Stomach (tissue), 9 donors: Measurements from ENCODE around the gene ANG. TPM values are rescaled to one million over a fixed set of nuclear protein-coding genes. Genes with fewer than 3 reads are reported as not detected.
A peak's percentile ranks its signal among the peaks of the same experiment; 100 is the strongest.
"Not testable (repeated sequence)": the region's sequence is repeated elsewhere in the genome, so short reads cannot be mapped to it uniquely, and the experiment has no call there.

Experiments used
- DNase-seq, 2 donors: peaks; one replicate each; pipeline versions ENCODE4 v3.0.0 to v3.0.0-alpha.2; 2013 to 2019
- H3K27ac ChIP-seq, 5 donors: fragments of 200-600 bp in 4 of 5; sonication (generic) in 4 of 5; one replicate each; pipeline ENCODE4 v1.5.1; 2013 to 2019; ENCODE audit warnings: mild to moderate bottlenecking in 1 of 5, moderate library complexity in 1 of 5
- H3K27me3 ChIP-seq, 3 donors: fragments of 200-600 bp; sonication (generic); one replicate each; pipeline ENCODE4 v1.5.1; 2017 to 2019; ENCODE audit warnings: mixed run types in 1 of 3
- H3K36me3 ChIP-seq, 4 donors: fragments of 200-600 bp; sonication (generic); 1 replicate in 3 of 4; 2 replicates in 1 of 4; pipeline ENCODE4 v1.5.1; 2016 to 2019
- H3K4me1 ChIP-seq, 4 donors: fragments of 200-600 bp; sonication (generic); one replicate each; pipeline ENCODE4 v1.5.1; 2016 to 2019
- H3K4me3 ChIP-seq, 4 donors: fragments of 200-600 bp; sonication (generic) in 3 of 4; one replicate each; pipeline ENCODE4 v1.5.1; 2016 to 2019; ENCODE audit warnings: mild to moderate bottlenecking in 1 of 4
- H3K9me3 ChIP-seq, 4 donors: fragments of 200-600 bp; sonication (generic); one replicate each; pipeline ENCODE4 v1.5.1; 2016 to 2019
- CTCF ChIP-seq, 7 experiments: fragments of 450-650 bp in 4 of 7; fragments of 200-600 bp in 3 of 7; sonication (generic) in 3 of 7; IDR thresholded peaks; one replicate each; pipeline ENCODE4 v1.5.1; 2016 to 2019; ENCODE audit warnings: antibody characterized with exemption in 7 of 7, control low read depth in 2 of 7, mild to moderate bottlenecking in 1 of 7
- EP300 ChIP-seq: sonication (generic); formaldehyde crosslinking; IDR thresholded peaks from one replicate; pipeline ENCODE4 v1.6.1; 2017; ENCODE audit warnings: antibody characterized with exemption
- POLR2A ChIP-seq, 4 donors: fragments of 450-650 bp; IDR thresholded peaks; one replicate each; pipeline ENCODE4 v1.6.1; 2016; ENCODE audit warnings: antibody characterized with exemption in 4 of 4, control low read depth in 2 of 4, mild to moderate bottlenecking in 1 of 4, moderate library complexity in 1 of 4
- POLR2AphosphoS5 ChIP-seq, 3 donors: sonication (generic); formaldehyde crosslinking; IDR thresholded peaks; one replicate each; pipeline ENCODE4 v1.6.1; 2016; ENCODE audit warnings: antibody characterized with exemption in 3 of 3
- WGBS, 5 donors: extraction: QIAGEN DNeasy Blood & Tissue Kit in 3 of 5; methylation state at CpG; one replicate each; pipeline versions ENCODE4 v1.1.5 to v1.1.7; 2013 to 2018; 5-methylcytosine and 5-hydroxymethylcytosine counted together
- intact Hi-C: fragments of 100-400 bp; cut with DNase I; formaldehyde crosslinking; loops from one replicate; pipeline ENCODE4 v1.15.1; 2023; ENCODE audit warnings: low total_unique reads
- polyA plus RNA-seq, 3 donors: library from polyadenylated mRNA; stranded (reverse); fragments of 200-250 nt; gene quantifications; one replicate each; pipeline ENCODE4 v1.2.3, GENCODE V29; 2013
- total RNA-seq, 5 donors: library from RNA; depleted of rRNA; stranded (reverse); fragments of >200 nt; gene quantifications; one replicate each; pipeline versions ENCODE4 v1.1.0 to v1.2.3, GENCODE V29; 2014 to 2016
- donor health status: healthy with polysubstance abuse.
- donor health status: Bipolar disorder and iron deficiency.
- donor health status: healthy.

The ANG gene
- total and polyA plus RNA-seq, 8 donors: 0.58 to 46.1 (median 31.3) TPM

GRCh38 chr14:20719777-20720176 is 31.2 kb downstream of the ANG start:
- 34 to 47% (median 36%) methylated on average over 4 of the region's 4 CpGs for WGBS, 5 donors
- Histone ChIP-seq H3K27me3 (peaks cover 0 to 16% (median 0%) of the 10 kb centered on the region in 3 donors), H3K4me3 (no peak overlapping the region), H3K36me3 (no peaks in the 10 kb centered on the region), H3K27ac (peak overlapping the region; percentile 75 to 91 (median 83)), H3K4me1 (peaks cover 4 to 34% (median 11%) of the 10 kb centered on the region in 4 donors), H3K9me3 (no peaks in the 10 kb centered on the region)
- TF ChIP-seq CTCF (IDR thresholded peaks at IDR 0.05) (no peak), POLR2AphosphoS5 (IDR thresholded peaks at IDR 0.05) (peak; percentile 36 to 90 (median 76)), EP300 (no peak), POLR2A (IDR thresholded peaks at IDR 0.05) (no peak)
- DNase-seq: peak; percentile 72 to 92
- intact Hi-C loops: no loop called here

- WGBS, 5 donors: 65 to 72% (median 69%) methylated on average over 6 of the region's 6 CpGs
- TF ChIP-seq CTCF (IDR thresholded peaks at IDR 0.05) (no peak), POLR2AphosphoS5 (IDR thresholded peaks at IDR 0.05) (no peak), EP300 (no peak), POLR2A (IDR thresholded peaks at IDR 0.05) (no peak)
- H3K4me3 ChIP-seq: no peak overlapping the region
- peak overlapping the region in 2 of 5 donors; percentile 83 to 91 for H3K27ac ChIP-seq
- no peak for DNase-seq
- peaks cover 0 to 16% (median 0%) of the 10 kb centered on the region in 3 donors for H3K27me3 ChIP-seq
- no peaks in the 10 kb centered on the region for H3K9me3 ChIP-seq
- no peaks in the 10 kb centered on the region for H3K36me3 ChIP-seq
- intact Hi-C loops: no loop called here
- peaks cover 4 to 29% (median 8%) of the 10 kb centered on the region in 4 donors for H3K4me1 ChIP-seq
Measured at GRCh38 chr14:20720741-20721140, 32.2 kb downstream of the ANG start.

- Histone ChIP-seq H3K27me3 (peaks cover 0 to 16% (median 0%) of the 10 kb centered on the region in 3 donors), H3K4me1 (peaks cover 4 to 30% (median 14%) of the 10 kb centered on the region in 4 donors), H3K36me3 (no peaks in the 10 kb centered on the region), H3K27ac (no peak overlapping the region), H3K9me3 (no peaks in the 10 kb centered on the region), H3K4me3 (no peak overlapping the region)
- TF ChIP-seq CTCF (IDR thresholded peaks at IDR 0.05) (no peak), POLR2A (IDR thresholded peaks at IDR 0.05) (no peak), EP300 (no peak), POLR2AphosphoS5 (IDR thresholded peaks at IDR 0.05) (no peak)
- no peak for DNase-seq
- intact Hi-C loops: no loop called here
- 92 to 96% (median 95%) methylated on average over 12 of the region's 12 CpGs for WGBS, 5 donors
Measured at GRCh38 chr14:20722016-20722415, 33.5 kb downstream of the ANG start.

- intact Hi-C loops: no loop called here
- H3K36me3 ChIP-seq: no peaks in the 10 kb centered on the region
- no peak for TF ChIP-seq CTCF (IDR thresholded peaks at IDR 0.05)
- TF ChIP-seq POLR2A (IDR thresholded peaks at IDR 0.05): no peak
- TF ChIP-seq POLR2AphosphoS5 (IDR thresholded peaks at IDR 0.05): no peak
- no peak for TF ChIP-seq EP300
- WGBS, 5 donors: 42 to 92% (median 48%) methylated on average over 9 to 28 of the region's 28 CpGs
- peak in 1 of 2 donors; percentile 18 for DNase-seq
- peaks cover 4 to 20% (median 13%) of the 10 kb centered on the region in 4 donors for H3K4me1 ChIP-seq
- H3K27me3 ChIP-seq: peaks cover 0 to 16% (median 0%) of the 10 kb centered on the region in 3 donors
- no peaks in the 10 kb centered on the region for H3K9me3 ChIP-seq
- H3K4me3 ChIP-seq: no peak overlapping the region
- H3K27ac ChIP-seq: no peak overlapping the region
Measured at GRCh38 chr14:20723488-20723887, 34.9 kb downstream of the ANG start.

DNA sequence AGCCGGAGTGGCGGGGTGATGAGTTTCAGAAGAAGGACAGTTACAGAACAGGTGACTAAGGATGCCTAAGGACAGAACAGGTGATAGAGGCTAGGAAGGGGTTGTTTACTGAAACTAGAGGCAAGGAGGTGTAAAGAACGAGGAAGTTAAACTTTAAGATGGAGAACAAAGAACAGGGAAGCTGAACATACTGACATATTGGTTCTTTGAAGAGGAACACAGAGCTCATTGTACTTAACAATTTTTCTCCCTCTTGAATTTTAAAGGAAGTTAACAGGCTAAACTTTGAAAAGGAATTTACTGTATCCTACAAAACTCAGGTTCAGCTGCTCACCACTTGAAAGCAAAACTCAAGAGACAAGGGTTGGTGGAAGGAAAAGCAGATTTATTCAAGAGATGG is 37.6 kb downstream of the ANG start:
- H3K4me3 ChIP-seq, H3K4me1 ChIP-seq, DNase-seq, H3K9me3 ChIP-seq, intact Hi-C loops, H3K36me3 ChIP-seq: not testable (repeated sequence)
- Histone ChIP-seq H3K27me3 (peaks cover 0 to 16% (median 0%) of the 10 kb centered on the region in 3 donors), H3K27ac (peak overlapping the region in 2 of 5 donors; percentile 16 to 50)
- WGBS, 5 donors: 70 to 82% (median 77%) methylated on average over 3 of the region's 3 CpGs
